MM.1S (cell line): ENCODE measurements around the gene PLXNA2.

Source experiments
- DNase-seq: peaks from one replicate; pipeline ENCODE4 v3.0.0-alpha.2; 2015
- H2AFZ ChIP-seq: fragments of 300-600 bp; sonication (generic); 2 replicates; pipeline ENCODE4 v1.6.0; 2016; ENCODE audit warnings: antibody characterized with exemption, low read length
- H3F3A ChIP-seq: fragments of 300-600 bp; sonication (generic); 2 replicates; pipeline ENCODE4 v1.6.1; 2016; ENCODE audit warnings: mild to moderate bottlenecking, antibody characterized with exemption, low read length, moderate library complexity, mixed read lengths; ENCODE audit not compliant: insufficient read depth
- H3K27ac ChIP-seq: fragments of 300-600 bp; sonication (generic); 2 replicates; pipeline ENCODE4 v1.5.1; 2016; ENCODE audit warnings: mild to moderate bottlenecking, low read length
- H3K27me3 ChIP-seq: fragments of 300-600 bp; sonication (generic); replicated peaks from 2 replicates; pipeline ENCODE4 v1.6.0; 2016; ENCODE audit warnings: low read length; ENCODE audit not compliant: insufficient read depth
- H3K36me3 ChIP-seq: fragments of 300-600 bp; sonication (generic); replicated peaks from 2 replicates; pipeline ENCODE4 v1.6.1; 2016; ENCODE audit warnings: mild to moderate bottlenecking, low read length, mixed read lengths; ENCODE audit not compliant: insufficient read depth
- H3K4me1 ChIP-seq: fragments of 300-600 bp; sonication (generic); 2 replicates; pipeline ENCODE4 v1.6.1; 2016; ENCODE audit warnings: low read length, mixed read lengths
- H3K4me2 ChIP-seq: fragments of 300-600 bp; sonication (generic); 2 replicates; pipeline ENCODE4 v1.6.0; 2016; ENCODE audit warnings: low read depth, low read length
- H3K4me3 ChIP-seq: fragments of 300-600 bp; sonication (generic); 2 replicates; pipeline ENCODE4 v1.5.1; 2016; ENCODE audit warnings: low read length, mixed read lengths
- H3K79me2 ChIP-seq: fragments of 300-600 bp; sonication (generic); 2 replicates; pipeline ENCODE4 v1.6.1; 2016; ENCODE audit warnings: mixed run types, low read length, mixed read lengths
- H3K9ac ChIP-seq: fragments of 300-600 bp; sonication (generic); 2 replicates; pipeline ENCODE4 v1.6.1; 2016; ENCODE audit warnings: low read length, mixed read lengths
- H3K9me2 ChIP-seq: fragments of 300-600 bp; sonication (generic); replicated peaks from 2 replicates; pipeline ENCODE4 v1.6.1; 2016; ENCODE audit warnings: mild to moderate bottlenecking, low read length, mixed read lengths; ENCODE audit not compliant: insufficient read depth
- H3K9me3 ChIP-seq: fragments of 300-600 bp; sonication (generic); replicated peaks from 2 replicates; pipeline ENCODE4 v1.6.1; 2016; ENCODE audit warnings: mild to moderate bottlenecking, low read length, mixed read lengths; ENCODE audit not compliant: insufficient read depth
- H4K20me1 ChIP-seq: fragments of 300-600 bp; sonication (generic); 2 replicates; pipeline ENCODE4 v1.6.1; 2016; ENCODE audit warnings: mild to moderate bottlenecking, low read length, moderate library complexity, mixed read lengths; ENCODE audit not compliant: insufficient read depth
- CTCF ChIP-seq: fragments of 300-600 bp; sonication (generic); IDR thresholded peaks from 2 replicates; pipeline ENCODE4 v1.5.1; 2016; ENCODE audit warnings: antibody characterized with exemption, low read length, mixed read lengths
- EZH2 ChIP-seq: fragments of 300-600 bp; sonication (generic); optimal IDR thresholded peaks from 2 replicates; pipeline ENCODE3; 2017; ENCODE audit warnings: low read depth, mild to moderate bottlenecking, antibody characterized with exemption, low read length, mixed read lengths
- EZH2phosphoT487 ChIP-seq: fragments of 300-600 bp; sonication (generic); IDR thresholded peaks from 2 replicates; pipeline ENCODE4 v1.6.1; 2018; ENCODE audit warnings: antibody characterized with exemption, low read length

The PLXNA2 gene

DNA sequence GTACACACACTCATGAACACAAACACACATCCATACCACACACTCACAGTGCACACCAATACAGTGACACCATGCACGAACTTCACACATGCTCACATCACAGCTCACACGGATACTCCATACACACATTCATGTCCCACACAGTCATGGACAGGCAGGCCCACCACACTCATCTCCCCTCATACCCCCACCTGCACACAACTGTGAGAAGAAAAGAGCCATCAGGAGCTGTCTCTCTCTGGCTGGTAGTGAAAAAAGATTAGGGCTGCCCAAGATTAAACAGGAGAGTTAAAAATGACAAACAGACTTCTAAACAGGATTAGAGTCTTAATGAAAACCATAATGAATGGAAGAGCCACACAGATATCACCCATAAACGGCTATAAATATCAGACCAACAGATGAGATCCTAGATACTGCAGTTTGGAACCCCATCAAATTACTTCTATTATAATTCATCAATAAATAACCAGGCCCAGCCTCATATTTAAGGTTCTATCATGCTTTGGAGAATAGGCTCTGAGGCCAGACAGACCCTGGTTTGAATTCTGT is 122.3 kb downstream of the PLXNA2 start:
- Histone ChIP-seq H3K79me2 (no peaks in the 10 kb centered on the region), H4K20me1 (no peaks in the 10 kb centered on the region), H2AFZ (no peak overlapping the region), H3K27me3 (no peaks in the 10 kb centered on the region), H3K9me3 (no peaks in the 10 kb centered on the region), H3K36me3 (no peaks in the 10 kb centered on the region), H3K4me2 (no peak overlapping the region), H3K9me2 (no peaks in the 10 kb centered on the region), H3K4me1 (no peaks in the 10 kb centered on the region), H3F3A (no peaks in the 10 kb centered on the region), H3K9ac (no peak overlapping the region), H3K4me3 (no peak overlapping the region), H3K27ac (no peak overlapping the region)
- TF ChIP-seq EZH2phosphoT487, result no peak
- no peak for TF ChIP-seq EZH2
- no peak for TF ChIP-seq CTCF
- DNase-seq, result no peak

- no peak overlapping the region for H3K4me2 ChIP-seq
- H2AFZ ChIP-seq, result no peak overlapping the region
- no peak overlapping the region for H3K9ac ChIP-seq
- no peaks in the 10 kb centered on the region for H3K9me2 ChIP-seq
- DNase-seq, result no peak
- TF ChIP-seq EZH2phosphoT487 (no peak), CTCF (no peak), EZH2 (no peak)
- H3K79me2 ChIP-seq, result no peaks in the 10 kb centered on the region
- no peak overlapping the region for H3K27ac ChIP-seq
- no peaks in the 10 kb centered on the region for H3K4me1 ChIP-seq
- H4K20me1 ChIP-seq, result no peaks in the 10 kb centered on the region
- H3K9me3 ChIP-seq, result no peaks in the 10 kb centered on the region
- no peak overlapping the region for H3K4me3 ChIP-seq
- H3F3A ChIP-seq, result no peaks in the 10 kb centered on the region
- no peaks in the 10 kb centered on the region for H3K27me3 ChIP-seq
- H3K36me3 ChIP-seq, result no peaks in the 10 kb centered on the region
These were observed 123.8 kb downstream of the PLXNA2 start for GRCh38 chr1:208120431-208120790.

- H3K9me3 ChIP-seq, result no peaks in the 10 kb centered on the region
- DNase-seq, result no peak
- H3K4me1 ChIP-seq, result no peaks in the 10 kb centered on the region
- no peak overlapping the region for H3K27ac ChIP-seq
- H3K9ac ChIP-seq, result no peak overlapping the region
- H2AFZ ChIP-seq, result no peak overlapping the region
- H3F3A ChIP-seq, result no peaks in the 10 kb centered on the region
- H4K20me1 ChIP-seq, result no peaks in the 10 kb centered on the region
- H3K4me2 ChIP-seq, result no peak overlapping the region
- TF ChIP-seq EZH2phosphoT487 (no peak), CTCF (no peak), EZH2 (no peak)
- no peak overlapping the region for H3K4me3 ChIP-seq
- H3K36me3 ChIP-seq, result no peaks in the 10 kb centered on the region
- no peaks in the 10 kb centered on the region for H3K79me2 ChIP-seq
- no peaks in the 10 kb centered on the region for H3K9me2 ChIP-seq
- no peaks in the 10 kb centered on the region for H3K27me3 ChIP-seq
These were observed 125.2 kb downstream of the PLXNA2 start for GRCh38 chr1:208118841-208119606.
